PFSK-1 (cell line): ENCODE results near the gene IPO11.

Experiments
- FOXP2 ChIP-seq: optimal IDR thresholded peaks from 2 replicates; pipeline ENCODE3; 2011; ENCODE audit warnings: borderline replicate concordance, control low read depth, inconsistent platforms; ENCODE audit not compliant: insufficient read depth; ENCODE audit errors: extremely low read length, extremely low read depth
- POLR2AphosphoS5 ChIP-seq: IDR thresholded peaks from 2 replicates; pipeline ENCODE4 v1.6.1; 2012; ENCODE audit warnings: low read depth, mild to moderate bottlenecking, control low read depth, low read length, moderate library complexity
- REST ChIP-seq, 2 experiments: IDR thresholded peaks; 2 replicates each; pipeline versions ENCODE4 v1.6.1 to v1.8.0; 2011 to 2012; ENCODE audit warnings: low read depth in 2 of 2, low read length in 2 of 2, control low read depth in 1 of 2, inconsistent platforms in 1 of 2, mild to moderate bottlenecking in 1 of 2, moderate library complexity in 1 of 2; ENCODE audit not compliant: insufficient read depth in 1 of 2
- SIN3A ChIP-seq: IDR thresholded peaks from 2 replicates; pipeline ENCODE4 v1.6.1; 2012; ENCODE audit warnings: mild to moderate bottlenecking, low read length, moderate library complexity, borderline replicate concordance; ENCODE audit not compliant: insufficient read depth
- TAF1 ChIP-seq: IDR thresholded peaks from 2 replicates; pipeline ENCODE4 v1.6.1; 2012; ENCODE audit warnings: low read length, control low read depth, borderline replicate concordance; ENCODE audit not compliant: insufficient read depth

Gene IPO11

GRCh38 chr5:62623271-62623670, 210.7 kb downstream of the IPO11 start:
- no peak for TF ChIP-seq TAF1
- no peak for TF ChIP-seq POLR2AphosphoS5
- TF ChIP-seq FOXP2 = no peak
- TF ChIP-seq SIN3A = no peak
- TF ChIP-seq REST (IDR thresholded peaks at IDR 0.05; ENCODE audit: insufficient read depth in 1 of 2, low read depth in 2 of 2, low read length in 2 of 2) = no peak

GRCh38 chr5:62626534-62626933, 214.0 kb downstream of the IPO11 start:
- no peak for TF ChIP-seq SIN3A
- TF ChIP-seq REST (IDR thresholded peaks at IDR 0.05; ENCODE audit: insufficient read depth in 1 of 2, low read depth in 2 of 2, low read length in 2 of 2) = no peak
- no peak for TF ChIP-seq POLR2AphosphoS5
- TF ChIP-seq TAF1 = no peak
- no peak for TF ChIP-seq FOXP2

- TF ChIP-seq FOXP2 (no peak), TAF1 (no peak), REST (IDR thresholded peaks at IDR 0.05; ENCODE audit: insufficient read depth in 1 of 2, low read depth in 2 of 2, low read length in 2 of 2) (no peak), SIN3A (no peak), POLR2AphosphoS5 (no peak)
These were observed 214.6 kb downstream of the IPO11 start for GRCh38 chr5:62627121-62627520.

GRCh38 chr5:62627901-62628300, 215.3 kb downstream of the IPO11 start:
- TF ChIP-seq FOXP2 = no peak
- no peak for TF ChIP-seq SIN3A
- TF ChIP-seq TAF1 = no peak
- TF ChIP-seq REST (IDR thresholded peaks at IDR 0.05; ENCODE audit: insufficient read depth in 1 of 2, low read depth in 2 of 2, low read length in 2 of 2) = no peak
- no peak for TF ChIP-seq POLR2AphosphoS5
